Testis (tissue), 3 donors: ENCODE results near the gene PARP14. TPM values are rescaled to one million over a fixed set of nuclear protein-coding genes. Genes with fewer than 3 reads are reported as not detected.
"Not testable (repeated sequence)": the region's sequence is repeated elsewhere in the genome, so short reads cannot be mapped to it uniquely, and the experiment has no call there.

Source experiments
- DNase-seq: peaks from one replicate; pipeline ENCODE4 v3.0.0-alpha.2; 2019
- H3K27ac ChIP-seq, 2 donors: fragments of 200-600 bp; sonication (generic); one replicate each; pipeline ENCODE4 v1.5.1; 2019
- H3K27me3 ChIP-seq: fragments of 200-600 bp; sonication (generic); one replicate; pipeline ENCODE4 v1.5.1; 2019
- H3K36me3 ChIP-seq: fragments of 200-600 bp; sonication (generic); one replicate; pipeline ENCODE4 v1.5.1; 2017; ENCODE audit warnings: low read depth; ENCODE audit errors: missing control alignments
- H3K4me1 ChIP-seq: fragments of 200-600 bp; sonication (generic); one replicate; pipeline ENCODE4 v1.5.1; 2019
- H3K4me3 ChIP-seq, 2 donors: fragments of 200-600 bp; sonication (generic); one replicate each; pipeline ENCODE4 v1.5.1; 2017 to 2019
- H3K9me3 ChIP-seq: fragments of 200-600 bp; sonication (generic); one replicate; pipeline ENCODE4 v1.5.1; 2017
- CTCF ChIP-seq, 3 experiments: fragments of 450-650 bp in 2 of 3; fragments of 200-600 bp in 1 of 3; sonication (generic) in 1 of 3; IDR thresholded peaks; one replicate each; pipeline ENCODE4 v1.5.1; 2016 to 2019; ENCODE audit warnings: antibody characterized with exemption in 3 of 3, mild to moderate bottlenecking in 2 of 3, moderate library complexity in 1 of 3
- POLR2A ChIP-seq: fragments of 450-650 bp; IDR thresholded peaks from one replicate; pipeline ENCODE4 v1.6.1; 2017; ENCODE audit warnings: antibody characterized with exemption, mild to moderate bottlenecking, moderate library complexity
- WGBS, 2 donors: methylation state at CpG; one replicate each; pipeline ENCODE4 v1.1.5; 2018; 5-methylcytosine and 5-hydroxymethylcytosine counted together
- intact Hi-C: fragments of 100-400 bp; cut with DNase I; formaldehyde crosslinking; loops from one replicate; pipeline ENCODE4 v1.15.1; 2023; ENCODE audit warnings: low total_unique reads
- polyA plus RNA-seq: library from polyadenylated mRNA; stranded (reverse); fragments of 350-450 nt; fragmentation: Illumina TruSeq; extraction: RNeasy Lipid Tissue Mini Kit (QIAGEN cat#74804); gene quantifications from one replicate; pipeline ENCODE4 v1.2.3, GENCODE V29; 2014; ENCODE audit warnings: low read depth, low replicate concordance; ENCODE audit not compliant: insufficient read depth
- total RNA-seq, 2 donors: library from RNA; depleted of rRNA; stranded (reverse); fragments of >200 nt; gene quantifications; one replicate each; pipeline ENCODE4 v1.2.3, GENCODE V29; 2016

Gene PARP14
- total and polyA plus RNA-seq, 3 donors from 2014 or later = 8.8 to 18.2 (median 11.3) TPM

DNA sequence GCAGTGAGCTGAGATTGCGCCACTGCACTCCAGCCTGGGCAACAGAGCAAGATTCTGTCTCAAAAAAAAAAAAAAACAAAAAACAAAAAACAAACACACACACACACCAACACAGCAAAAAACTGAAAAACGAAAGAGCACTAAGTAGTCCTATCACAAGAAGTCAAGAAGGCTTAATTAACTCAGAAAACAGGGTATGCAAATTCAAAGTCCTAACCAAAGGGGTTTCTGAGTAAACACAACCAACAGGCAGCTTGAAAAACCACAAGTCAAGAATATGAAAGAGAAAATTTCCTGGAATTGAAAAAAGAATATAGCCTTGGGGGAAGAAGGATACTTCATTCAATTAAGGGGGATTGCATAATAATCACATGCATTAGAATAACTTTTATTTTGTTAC, 37.7 kb upstream of the PARP14 start:
- H3K4me3 ChIP-seq = no peak overlapping the region
- H3K27ac ChIP-seq = no peak overlapping the region
- no peak for DNase-seq
- no peaks in the 10 kb centered on the region for H3K4me1 ChIP-seq
- TF ChIP-seq CTCF (IDR thresholded peaks at IDR 0.05) (no peak), POLR2A (no peak)
- no peaks in the 10 kb centered on the region for H3K36me3 ChIP-seq
- WGBS, 2 donors = 85 to 91% methylated on average over 2 of the region's 2 CpGs
- no peaks in the 10 kb centered on the region for H3K9me3 ChIP-seq
- H3K27me3 ChIP-seq = no peaks in the 10 kb centered on the region
- intact Hi-C loops = no loop called here

DNA sequence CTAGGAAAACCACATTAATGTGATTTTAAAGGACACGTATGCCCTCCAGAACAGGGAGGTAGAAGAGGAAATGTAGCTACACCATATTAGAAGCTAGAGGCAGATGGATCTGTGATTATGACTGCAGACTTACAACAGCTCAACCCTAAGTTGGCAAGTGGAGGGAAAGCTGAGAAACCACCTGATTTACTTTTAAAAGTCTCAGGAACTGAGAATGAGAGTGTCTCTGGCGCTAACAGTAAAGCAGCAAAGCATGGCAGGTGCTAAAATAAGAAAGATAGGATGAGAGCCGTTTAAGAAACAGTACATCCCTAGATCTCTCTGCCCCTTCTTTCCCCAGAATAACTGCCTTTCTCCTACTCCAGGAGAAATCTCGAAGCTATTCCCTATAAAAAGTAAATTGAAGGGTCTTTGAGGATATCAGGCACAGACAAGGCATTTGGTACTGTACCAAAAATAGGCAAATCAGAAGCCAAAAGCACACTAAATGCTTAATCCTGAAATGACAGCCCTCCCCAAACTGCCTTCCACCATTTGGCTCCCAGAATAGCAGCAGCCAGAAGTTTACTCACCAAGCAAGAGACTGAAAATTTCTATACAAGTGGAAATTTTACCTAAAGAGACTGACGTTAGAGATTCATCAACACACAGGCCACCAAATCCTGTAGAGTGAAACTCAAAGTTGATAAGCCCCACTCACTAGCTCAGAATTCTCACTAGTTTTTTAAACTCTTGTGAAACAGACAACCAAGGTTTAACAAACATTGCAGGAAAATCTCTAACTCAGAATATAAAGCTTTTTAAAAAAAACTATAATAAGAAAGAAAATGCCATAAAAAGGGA, 34.3 kb upstream of the PARP14 start:
- H3K9me3 ChIP-seq = no peaks in the 10 kb centered on the region
- no peaks in the 10 kb centered on the region for H3K27me3 ChIP-seq
- 71 to 73% methylated on average over 5 of the region's 5 CpGs for WGBS, 2 donors
- H3K36me3 ChIP-seq = no peaks in the 10 kb centered on the region
- H3K27ac ChIP-seq = no peak overlapping the region
- H3K4me1 ChIP-seq = no peaks in the 10 kb centered on the region
- H3K4me3 ChIP-seq = no peak overlapping the region
- TF ChIP-seq POLR2A (no peak), CTCF (IDR thresholded peaks at IDR 0.05) (no peak)
- intact Hi-C loops = no loop called here
- DNase-seq = no peak

GRCh38 chr3:122651233-122651907, 29.3 kb upstream of the PARP14 start:
- H3K4me1 ChIP-seq, H3K27ac ChIP-seq, intact Hi-C loops, DNase-seq, H3K27me3 ChIP-seq, H3K36me3 ChIP-seq, H3K9me3 ChIP-seq, H3K4me3 ChIP-seq: not testable (repeated sequence)
- WGBS, 2 donors = 75% methylated on average over 11 of the region's 11 CpGs; no CpG with 5 or more reads in 1 of the 2 donors

DNA sequence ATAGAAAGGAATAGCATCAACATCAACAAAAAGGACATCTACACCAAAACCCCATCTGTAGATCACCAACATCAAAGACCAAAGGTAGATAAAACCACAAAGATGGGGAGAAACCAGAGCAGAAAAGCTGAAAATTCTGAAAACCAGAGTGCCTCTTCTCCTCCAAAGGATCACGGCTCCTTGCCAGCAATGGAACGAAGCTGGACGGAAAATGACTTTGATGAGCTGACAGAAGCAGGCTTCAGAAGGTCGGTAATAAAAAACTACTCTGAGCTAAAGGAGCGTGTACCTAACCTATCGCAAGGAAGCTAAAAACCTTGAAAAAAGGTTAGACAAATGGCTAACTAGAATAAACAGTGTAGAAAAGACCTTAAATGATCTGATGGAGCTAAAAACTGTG, 28.7 kb upstream of the PARP14 start:
- H3K9me3 ChIP-seq, DNase-seq, H3K4me1 ChIP-seq, H3K36me3 ChIP-seq, H3K4me3 ChIP-seq, intact Hi-C loops, H3K27me3 ChIP-seq, H3K27ac ChIP-seq: not testable (repeated sequence)
- whole genome bisulfite sequencing, 2 donors = 86 to 87% methylated on average over 6 of the region's 6 CpGs

GRCh38 chr3:122658336-122658735, 22.3 kb upstream of the PARP14 start:
- WGBS, 2 donors = 91 to 96% methylated on average over 4 of the region's 4 CpGs
- DNase-seq = not testable (repeated sequence)

DNA sequence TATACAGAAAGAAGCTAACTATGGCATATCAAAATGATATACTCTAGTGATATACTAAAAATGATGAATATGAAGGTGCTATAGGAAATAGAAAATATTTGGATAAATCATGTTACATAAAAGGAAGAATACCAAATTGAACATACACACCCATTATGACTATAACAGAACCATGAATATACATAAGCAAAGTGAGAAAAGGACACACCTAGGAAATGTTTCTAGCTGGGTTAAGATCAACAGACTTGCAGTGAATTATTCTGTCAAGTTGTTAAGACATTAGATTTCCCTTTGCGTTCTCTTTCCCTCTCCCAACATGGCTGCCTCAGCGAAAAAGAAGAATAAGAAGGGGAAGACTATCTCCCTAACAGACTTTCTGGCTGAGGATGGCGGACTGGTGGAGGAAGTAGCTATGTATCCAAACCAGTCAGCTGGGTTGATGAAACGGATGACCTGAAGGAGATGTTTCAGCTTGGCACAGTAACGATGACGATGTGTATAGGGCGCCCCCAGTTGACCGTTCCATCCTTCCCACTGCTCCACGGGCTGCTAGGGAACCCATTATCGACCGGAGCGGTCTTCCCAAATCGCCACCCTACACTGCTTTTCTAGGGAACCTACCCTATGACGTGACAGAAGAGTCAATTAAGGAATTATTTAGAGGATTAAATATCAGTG, 20.2 kb upstream of the PARP14 start:
- no peaks in the 10 kb centered on the region for H3K27me3 ChIP-seq
- H3K4me1 ChIP-seq = no peaks in the 10 kb centered on the region
- DNase-seq = peak; percentile 37
- no peaks in the 10 kb centered on the region for H3K9me3 ChIP-seq
- no peaks in the 10 kb centered on the region for H3K36me3 ChIP-seq
- 30 to 52% methylated on average over 14 of the region's 14 CpGs for WGBS, 2 donors
- no peak overlapping the region for H3K27ac ChIP-seq
- intact Hi-C loops = no loop called here
- peak overlapping the region in 1 of 2 donors; percentile 15 for H3K4me3 ChIP-seq
- TF ChIP-seq CTCF (IDR thresholded peaks at IDR 0.05) (no peak), POLR2A (no peak)

More at GRCh38 chr3:122658336-122658735, 22.3 kb upstream of the PARP14 start:
- H3K4me1 ChIP-seq, H3K9me3 ChIP-seq, H3K4me3 ChIP-seq, H3K27ac ChIP-seq, intact Hi-C loops, H3K27me3 ChIP-seq, H3K36me3 ChIP-seq: not testable (repeated sequence)
